Erythroblast (primary cell): ENCODE results near the gene CHST8.

Source experiments
- GATA1 ChIP-seq: IDR thresholded peaks from 2 replicates; pipeline ENCODE4 v1.6.1; 2011; ENCODE audit warnings: low read depth, mild to moderate bottlenecking, control low read depth, low read length, moderate library complexity
- POLR2A ChIP-seq: IDR thresholded peaks from 2 replicates; pipeline ENCODE4 v1.6.1; 2011; ENCODE audit warnings: mild to moderate bottlenecking, low read length

- TF ChIP-seq POLR2A (no peak), GATA1 (no peak)
These were observed 176.9 kb downstream of the CHST8 start for GRCh38 chr19:33798681-33799111.
